Skeletal muscle satellite cell (primary cell): ENCODE data around the gene SUSD1. TPM values are rescaled to one million over a fixed set of nuclear protein-coding genes. Genes with fewer than 3 reads are reported as not detected.
"Not testable (repeated sequence)": the region's sequence is repeated elsewhere in the genome, so short reads cannot be mapped to it uniquely, and the experiment has no call there.

Source experiments
- H3K27me3 ChIP-seq: 2 replicates; pipeline ENCODE4 v1.7.0; 2013; ENCODE audit warnings: low read length; ENCODE audit not compliant: control insufficient read depth, insufficient read depth
- H3K36me3 ChIP-seq: 2 replicates; pipeline ENCODE4 v1.7.0; 2013; ENCODE audit warnings: mild to moderate bottlenecking, control low read depth, low read length; ENCODE audit not compliant: insufficient read depth
- H3K4me1 ChIP-seq: 2 replicates; pipeline ENCODE4 v1.7.0; 2013; ENCODE audit warnings: low read length; ENCODE audit not compliant: control insufficient read depth, insufficient read depth
- H3K4me2 ChIP-seq: 2 replicates; pipeline ENCODE4 v1.7.0; 2013; ENCODE audit warnings: mild to moderate bottlenecking, low read length
- H3K4me3 ChIP-seq: 2 replicates; pipeline ENCODE4 v1.7.0; 2013; ENCODE audit warnings: low read length
- H3K9ac ChIP-seq: 2 replicates; pipeline ENCODE4 v1.7.0; 2013; ENCODE audit warnings: mild to moderate bottlenecking, low read depth, low read length, moderate library complexity
- H3K9me3 ChIP-seq: replicated peaks from 2 replicates; pipeline ENCODE4 v1.7.0; 2013; ENCODE audit warnings: mild to moderate bottlenecking, control low read depth, low read length
- total RNA-seq: library from RNA; depleted of rRNA; stranded (reverse); fragments of >200 nt; gene quantifications from 2 replicates; pipeline ENCODE4 v1.2.3, GENCODE V29; 2012; rRNA removed

Gene SUSD1
- total RNA-seq, result 4.3 and 5.5 TPM in 2 replicates

DNA sequence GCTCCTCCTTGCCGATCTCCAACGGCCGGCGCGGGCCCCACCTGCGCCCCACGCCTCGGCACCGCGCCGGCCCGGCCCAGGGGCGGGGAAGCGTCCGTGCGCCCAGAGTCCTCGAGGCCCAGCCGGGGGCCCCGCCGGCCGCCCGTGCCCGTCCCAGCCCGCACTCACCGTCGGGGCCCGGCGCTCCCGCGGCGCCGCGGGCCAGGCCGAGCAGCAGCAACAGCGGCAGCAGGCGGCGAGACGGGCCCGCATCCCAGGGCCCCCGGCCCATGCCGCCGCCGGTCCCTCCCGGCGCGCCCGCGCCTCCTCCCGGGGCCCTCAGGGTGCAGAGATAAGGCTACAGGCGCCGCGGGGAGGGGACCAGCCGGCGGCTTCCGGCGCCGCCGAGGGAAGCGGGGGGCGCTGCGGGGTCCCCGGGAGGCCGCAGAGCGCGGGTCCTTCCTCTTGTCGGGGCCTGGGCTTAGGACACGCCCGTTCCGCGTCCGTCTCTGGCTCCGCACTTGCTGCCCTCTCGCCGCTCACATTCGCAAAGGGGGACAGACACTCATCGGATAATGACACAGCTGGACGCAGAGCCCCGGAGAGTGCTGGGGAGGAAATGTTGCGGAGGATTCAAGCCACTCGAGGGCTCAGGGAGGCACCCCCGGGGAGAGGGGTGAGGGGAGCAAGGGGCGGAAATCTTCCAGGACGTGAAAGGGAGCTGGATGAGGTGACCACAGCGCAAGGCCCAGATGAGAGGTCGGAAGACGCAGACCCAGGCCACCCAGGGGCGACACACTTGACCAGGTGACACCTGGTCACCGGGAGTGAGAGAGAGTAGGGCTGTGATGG, at the start of gene SUSD1:
Gene SUSD1, minus strand, starts transcription at position 333 of the 831 bp plus-strand sequence. Its CDS starts 62 bp downstream, at position 271.
- peaks cover 8% of the 10 kb centered on the region for H3K4me1 ChIP-seq

DNA sequence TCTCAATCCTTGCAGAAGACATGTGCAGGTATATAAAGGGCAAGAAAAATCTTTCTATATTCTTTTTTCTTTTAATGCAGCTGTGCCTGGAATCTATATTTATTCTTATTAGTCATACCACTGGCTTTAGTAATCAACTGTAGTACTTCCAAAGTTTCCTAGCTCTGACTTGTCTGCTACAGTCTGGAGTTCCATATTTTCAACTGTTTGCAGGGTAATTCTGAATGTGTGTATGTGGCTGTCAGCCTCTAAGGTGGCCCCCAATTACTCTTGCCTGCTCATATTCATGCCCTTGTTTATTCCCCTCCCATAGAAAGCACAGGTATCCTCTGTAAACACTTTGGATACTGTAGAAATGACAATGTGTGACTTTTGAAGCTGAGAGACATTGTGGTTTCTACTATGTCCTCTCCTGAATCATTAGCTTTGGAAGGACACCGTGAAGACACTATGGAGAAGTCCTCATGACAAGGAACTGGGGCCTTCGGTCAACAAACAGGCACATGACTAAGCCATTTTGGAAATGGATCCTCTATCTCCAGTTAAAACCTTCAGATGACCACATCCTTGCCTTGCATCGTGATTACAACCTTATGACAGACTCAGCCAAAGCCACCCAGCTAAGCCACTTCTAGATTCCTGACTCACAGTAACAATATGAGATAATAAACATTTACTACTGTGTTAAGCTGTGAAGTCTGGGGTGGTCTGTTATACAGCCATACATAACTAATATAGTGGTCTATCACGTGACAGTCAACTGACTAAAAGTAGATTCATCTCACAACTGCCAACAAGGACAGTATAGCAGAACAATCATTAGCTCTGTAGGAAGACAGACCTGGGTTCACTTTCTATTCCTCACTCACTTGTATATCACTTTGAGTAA, 49.5 kb upstream of the SUSD1 start:
- peaks cover 20% of the 10 kb centered on the region for H3K4me1 ChIP-seq
- H3K27me3 ChIP-seq, result no peaks in the 10 kb centered on the region
- H3K36me3 ChIP-seq, result peaks cover 54% of the 10 kb centered on the region
- H3K4me2 ChIP-seq, result peak overlapping the region; percentile 20
- peak overlapping the region; percentile 47 for H3K4me3 ChIP-seq
- no peaks in the 10 kb centered on the region for H3K9me3 ChIP-seq
- peak overlapping the region; percentile 42 for H3K9ac ChIP-seq

More for the DNA sequence above, at the start of gene SUSD1:
- peak within 1 kb of the TSS; percentile 85 for H3K4me2 ChIP-seq
- no peaks in the 10 kb centered on the region for H3K27me3 ChIP-seq
- H3K4me3 ChIP-seq, result peak within 1 kb of the TSS; percentile 76
- H3K36me3 ChIP-seq, result no peaks in the 10 kb centered on the region
- H3K9me3 ChIP-seq, result no peaks in the 10 kb centered on the region
- H3K9ac ChIP-seq, result peak within 1 kb of the TSS; percentile 83

DNA sequence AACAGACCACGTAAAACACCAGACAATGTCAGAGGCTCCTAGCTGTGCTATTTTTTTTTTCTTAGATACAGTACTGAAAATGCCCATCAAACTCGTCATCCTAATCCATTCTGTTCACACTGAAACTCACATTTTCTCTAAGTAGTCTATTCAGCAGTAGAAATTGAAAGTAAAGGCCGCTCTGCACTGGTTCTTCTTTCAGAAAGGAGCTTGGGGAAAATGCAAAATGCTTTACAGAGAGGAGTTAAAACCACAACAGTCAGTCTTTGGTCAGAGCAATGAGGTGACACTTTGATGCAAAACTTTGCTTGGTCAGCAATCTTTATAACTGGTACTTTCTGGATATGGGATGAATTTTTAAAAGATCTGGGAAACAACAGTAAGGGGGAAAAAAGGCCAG, 43.8 kb upstream of the SUSD1 start:
- Histone ChIP-seq H3K4me3 (no peak overlapping the region), H3K36me3 (peaks cover 47% of the 10 kb centered on the region), H3K27me3 (no peaks in the 10 kb centered on the region), H3K9ac (no peak overlapping the region), H3K4me2 (no peak overlapping the region), H3K4me1 (peaks cover 2% of the 10 kb centered on the region), H3K9me3 (no peaks in the 10 kb centered on the region)

DNA sequence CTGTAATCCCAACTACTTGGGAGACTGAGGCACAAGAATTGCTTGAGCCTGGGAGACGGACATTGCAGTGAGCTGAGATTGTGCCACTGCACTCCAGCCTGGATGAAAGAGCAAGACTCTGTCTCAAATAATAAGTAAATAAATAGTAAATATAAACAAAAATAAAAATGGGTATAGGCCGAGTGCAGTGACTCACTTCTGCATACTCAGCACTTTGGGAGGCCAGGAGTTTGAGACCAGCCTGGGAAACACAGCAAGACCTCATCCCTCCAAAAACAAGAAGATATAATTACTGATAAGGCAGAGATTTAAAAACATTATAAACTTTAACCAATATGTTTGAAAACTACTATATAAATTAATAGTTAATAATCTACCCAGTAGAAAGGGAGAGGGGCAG, 37.8 kb upstream of the SUSD1 start:
- Histone ChIP-seq H3K4me1 (no peaks in the 10 kb centered on the region), H3K27me3 (no peaks in the 10 kb centered on the region), H3K4me3 (no peak overlapping the region), H3K9ac (no peak overlapping the region), H3K36me3 (peaks cover 59% of the 10 kb centered on the region), H3K9me3 (no peaks in the 10 kb centered on the region), H3K4me2 (no peak overlapping the region)

DNA sequence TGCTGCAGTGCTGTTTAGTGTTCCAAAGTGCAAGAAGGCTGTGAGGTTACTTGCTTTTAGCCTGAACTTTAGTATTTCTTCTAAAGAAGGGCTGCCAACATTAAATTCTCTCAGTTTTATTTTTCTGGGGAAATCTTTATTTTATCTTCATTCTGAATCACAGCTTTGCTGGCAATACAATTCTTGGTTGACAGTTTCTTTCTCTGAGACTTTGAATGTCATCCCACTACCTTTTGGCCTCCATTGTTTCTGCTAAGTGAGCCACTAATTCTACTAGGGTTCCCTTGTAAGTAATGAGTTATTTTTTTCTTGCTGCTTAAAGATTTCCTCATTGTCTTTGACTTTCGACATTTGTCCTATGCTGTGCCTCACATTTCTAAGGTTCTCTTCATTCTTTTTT, 32.4 kb upstream of the SUSD1 start:
- Histone ChIP-seq H3K27me3 (no peaks in the 10 kb centered on the region), H3K9me3 (peaks cover 5% of the 10 kb centered on the region), H3K4me2 (no peak overlapping the region), H3K4me3 (no peak overlapping the region), H3K4me1 (peaks cover 11% of the 10 kb centered on the region), H3K9ac (no peak overlapping the region), H3K36me3 (peaks cover 54% of the 10 kb centered on the region)

DNA sequence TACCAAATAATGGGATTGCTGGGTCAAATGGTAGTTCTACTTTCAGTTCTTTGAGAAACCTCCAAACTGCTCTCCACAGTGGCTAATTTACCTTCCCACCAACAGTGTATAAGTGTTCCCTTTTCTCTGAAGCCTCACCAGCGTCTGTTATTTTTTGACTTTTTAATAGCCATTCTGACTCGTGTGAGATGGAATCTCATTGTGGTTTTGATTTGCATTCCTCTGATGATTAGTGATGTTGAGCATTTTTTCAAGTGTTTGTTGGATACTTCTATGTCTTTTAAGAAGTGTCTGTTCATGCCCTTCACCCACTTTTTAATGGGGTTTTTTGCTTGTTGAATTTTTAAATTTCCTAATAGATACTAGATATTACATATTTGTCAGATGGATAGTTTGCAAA, 28.4 kb upstream of the SUSD1 start:
- Histone ChIP-seq H3K4me2 (no peak overlapping the region), H3K4me3 (peak overlapping the region; percentile 1), H3K36me3 (peaks cover 24% of the 10 kb centered on the region), H3K27me3 (no peaks in the 10 kb centered on the region), H3K9me3 (peaks cover 5% of the 10 kb centered on the region), H3K4me1 (peaks cover 11% of the 10 kb centered on the region), H3K9ac (no peak overlapping the region)

DNA sequence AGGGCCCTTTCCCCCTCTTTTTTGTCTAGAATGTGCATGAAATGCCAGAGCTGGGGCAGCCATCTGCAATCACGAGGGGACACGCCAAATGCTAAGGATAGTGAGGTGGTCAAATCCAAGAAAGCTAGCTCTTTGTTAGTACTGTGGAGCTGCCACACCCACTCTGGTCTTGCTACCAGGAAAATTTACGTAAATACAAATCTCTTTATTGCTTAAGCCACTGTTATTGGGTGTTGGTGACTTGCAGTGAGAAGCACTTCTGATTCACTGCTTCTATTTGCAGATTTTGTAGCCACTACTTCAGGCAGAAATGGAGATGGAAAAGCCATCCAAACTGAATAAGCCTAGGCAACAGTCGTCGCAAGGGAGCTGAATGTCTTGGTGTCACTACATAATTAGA, 25.6 kb upstream of the SUSD1 start:
- Histone ChIP-seq H3K27me3 (no peaks in the 10 kb centered on the region), H3K9ac (no peak overlapping the region), H3K4me1 (peaks cover 11% of the 10 kb centered on the region), H3K4me2 (no peak overlapping the region), H3K9me3 (peaks cover 5% of the 10 kb centered on the region), H3K36me3 (peaks cover 3% of the 10 kb centered on the region), H3K4me3 (no peak overlapping the region)

DNA sequence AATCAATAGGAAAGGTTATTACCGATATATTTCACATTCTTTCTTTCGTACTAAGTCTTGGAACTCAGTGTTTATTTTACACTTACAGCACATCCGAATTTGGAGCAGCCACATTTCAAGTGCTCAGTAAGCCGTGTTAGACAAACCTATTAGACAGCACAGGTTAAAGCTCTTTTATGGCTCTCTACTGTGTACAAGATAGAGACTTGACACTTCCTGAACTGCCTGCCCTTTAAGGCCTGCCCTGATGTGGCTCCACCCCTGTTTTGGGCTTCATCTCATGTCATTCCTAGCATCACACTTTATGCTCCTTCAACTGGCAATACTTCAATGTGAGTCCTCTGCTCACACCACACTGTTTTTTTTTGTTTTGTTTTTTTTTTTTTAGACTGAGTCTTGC, 23.5 kb upstream of the SUSD1 start:
- no peaks in the 10 kb centered on the region for H3K9me3 ChIP-seq
- peaks cover 4% of the 10 kb centered on the region for H3K4me1 ChIP-seq
- no peak overlapping the region for H3K9ac ChIP-seq
- no peaks in the 10 kb centered on the region for H3K27me3 ChIP-seq
- no peak overlapping the region for H3K4me2 ChIP-seq
- H3K4me3 ChIP-seq, result no peak overlapping the region
- no peaks in the 10 kb centered on the region for H3K36me3 ChIP-seq

DNA sequence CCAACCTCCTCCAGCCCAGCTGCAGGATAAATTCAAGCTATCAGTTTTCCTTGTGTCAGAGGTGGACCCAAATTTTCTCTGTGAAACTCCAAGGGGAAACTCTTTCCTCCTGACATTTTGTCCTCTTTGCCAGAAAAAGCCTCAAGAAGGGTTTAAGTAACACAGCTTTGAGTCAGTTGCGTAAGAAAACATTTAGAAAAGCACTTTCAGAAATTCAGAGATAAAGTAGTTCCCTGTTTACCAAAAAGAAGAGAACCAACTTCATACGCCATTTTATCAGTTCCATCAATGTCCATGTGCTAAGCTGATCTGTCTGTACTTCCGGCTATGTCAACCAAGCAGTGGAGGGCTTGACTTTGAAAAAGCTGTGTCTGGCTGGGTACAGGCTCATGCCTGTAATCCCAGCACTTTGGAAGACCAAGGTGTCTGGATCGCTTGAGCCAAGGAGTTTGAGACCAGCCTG, 19.9 kb upstream of the SUSD1 start:
- Histone ChIP-seq H3K4me3 (no peak overlapping the region), H3K4me1 (no peaks in the 10 kb centered on the region), H3K27me3 (no peaks in the 10 kb centered on the region), H3K36me3 (no peaks in the 10 kb centered on the region), H3K9ac (no peak overlapping the region), H3K4me2 (no peak overlapping the region), H3K9me3 (no peaks in the 10 kb centered on the region)

DNA sequence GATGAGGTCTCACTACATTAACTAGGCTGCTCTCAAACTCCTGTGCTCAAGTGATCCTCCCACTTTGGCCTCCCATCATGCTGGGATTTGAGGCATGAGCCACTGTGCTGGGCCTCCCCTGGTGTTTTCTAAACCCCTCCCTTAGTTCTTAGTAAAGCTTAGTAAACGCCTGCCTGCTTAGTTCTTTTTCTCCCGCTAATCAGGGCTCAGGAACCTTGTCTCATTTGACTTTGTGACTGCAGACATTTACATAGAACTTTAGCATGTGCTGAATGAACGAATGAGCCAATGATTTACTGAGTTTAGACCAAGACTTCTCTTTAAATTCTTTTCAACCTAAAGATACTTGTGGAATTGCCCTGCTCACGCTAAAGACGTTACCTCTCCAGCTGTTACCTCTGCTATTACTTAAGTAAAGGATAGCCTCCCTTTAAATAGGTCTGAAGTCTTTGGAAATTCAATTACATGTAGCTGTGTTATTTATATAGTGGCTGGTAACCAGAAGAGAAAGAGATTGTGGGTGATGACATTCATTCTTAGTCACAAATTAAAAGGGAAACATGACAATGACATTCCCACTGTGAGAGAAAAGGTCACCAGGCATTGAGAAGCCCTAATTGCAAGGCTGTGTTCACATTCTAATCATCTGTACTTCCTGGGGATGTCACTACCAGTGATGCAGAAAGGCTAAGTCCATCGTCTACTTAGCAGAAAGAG, 18.6 kb upstream of the SUSD1 start:
- H3K36me3 ChIP-seq, result no peaks in the 10 kb centered on the region
- H3K4me2 ChIP-seq, result no peak overlapping the region
- no peak overlapping the region for H3K9ac ChIP-seq
- H3K9me3 ChIP-seq, result no peaks in the 10 kb centered on the region
- H3K27me3 ChIP-seq, result no peaks in the 10 kb centered on the region
- H3K4me1 ChIP-seq, result no peaks in the 10 kb centered on the region
- no peak overlapping the region for H3K4me3 ChIP-seq

DNA sequence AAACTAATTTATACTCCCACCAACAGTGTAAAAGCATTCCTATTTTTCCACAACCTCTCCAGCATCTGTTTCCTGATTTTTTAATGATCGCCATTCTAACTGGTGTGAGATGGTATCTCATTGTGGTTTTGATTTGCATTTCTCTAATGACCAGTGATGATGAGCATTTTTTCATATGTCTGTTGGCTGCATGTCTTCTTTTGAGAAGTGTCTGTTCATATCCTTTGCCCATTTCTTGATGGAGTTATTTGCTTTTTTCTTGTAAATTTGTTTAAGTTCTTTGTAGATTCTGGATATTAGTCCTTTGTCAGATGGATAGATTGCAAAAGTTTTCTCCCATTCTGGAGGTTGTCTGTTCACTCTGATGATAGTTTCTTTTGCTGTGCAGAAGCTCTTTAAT, 15.2 kb upstream of the SUSD1 start:
- not testable (repeated sequence) for H3K27me3 ChIP-seq, H3K4me2 ChIP-seq, H3K9ac ChIP-seq, H3K4me1 ChIP-seq, H3K4me3 ChIP-seq, H3K36me3 ChIP-seq, H3K9me3 ChIP-seq
